Esophagus muscularis mucosa (tissue), 4 donors: Measurements from ENCODE around the gene TAF1B. TPM values are rescaled to one million over a fixed set of nuclear protein-coding genes. Genes with fewer than 3 reads are reported as not detected.

Source experiments
- DNase-seq: peaks from one replicate; pipeline ENCODE4 v3.0.0-alpha.2; 2017; ENCODE audit errors: extremely low spot score
- H3K27ac ChIP-seq, 4 donors: fragments of 200-600 bp; sonication (generic); replicated peaks in 1 of 4; 1 replicate in 3 of 4; 2 replicates in 1 of 4; pipeline ENCODE4 v1.5.1; 2016 to 2019; ENCODE audit warnings: mild to moderate bottlenecking in 1 of 4
- H3K27me3 ChIP-seq, 4 donors: fragments of 200-600 bp; sonication (generic); one replicate each; pipeline versions ENCODE4 v1.5.1 to v1.6.0; 2016 to 2019
- H3K36me3 ChIP-seq, 4 donors: fragments of 200-600 bp; sonication (generic); one replicate each; pipeline ENCODE4 v1.5.1; 2016 to 2019
- H3K4me1 ChIP-seq, 4 donors: fragments of 200-600 bp; sonication (generic); one replicate each; pipeline ENCODE4 v1.5.1; 2016 to 2019
- H3K4me3 ChIP-seq, 4 donors: fragments of 200-600 bp; sonication (generic); 1 replicate in 2 of 4; 2 replicates in 2 of 4; pipeline ENCODE4 v1.5.1; 2016 to 2019; ENCODE audit warnings: mild to moderate bottlenecking in 4 of 4, moderate library complexity in 1 of 4
- H3K9me3 ChIP-seq, 4 donors: fragments of 200-600 bp; sonication (generic); 1 replicate in 3 of 4; 2 replicates in 1 of 4; pipeline ENCODE4 v1.5.1; 2016 to 2019
- CTCF ChIP-seq, 3 experiments: fragments of 200-600 bp in 2 of 3; fragments of 450-650 bp in 1 of 3; sonication (generic) in 2 of 3; IDR thresholded peaks; one replicate each; pipeline ENCODE4 v1.5.1; 2017 to 2019; ENCODE audit warnings: antibody characterized with exemption in 3 of 3, mild to moderate bottlenecking in 2 of 3, moderate library complexity in 1 of 3
- EP300 ChIP-seq: sonication (generic); formaldehyde crosslinking; IDR thresholded peaks from one replicate; pipeline ENCODE4 v1.6.1; 2017; ENCODE audit warnings: antibody characterized with exemption
- POLR2A ChIP-seq: fragments of 450-650 bp; IDR thresholded peaks from one replicate; pipeline ENCODE4 v1.6.1; 2017; ENCODE audit warnings: antibody characterized with exemption, moderate library complexity, mild to moderate bottlenecking, low read depth
- POLR2AphosphoS5 ChIP-seq, 2 donors: sonication (generic); formaldehyde crosslinking; IDR thresholded peaks; one replicate each; pipeline ENCODE4 v1.6.1; 2017; ENCODE audit warnings: antibody characterized with exemption in 2 of 2
- WGBS: methylation state at CpG from one replicate; pipeline ENCODE4 v1.1.5; 2018; 5-methylcytosine and 5-hydroxymethylcytosine counted together
- intact Hi-C: fragments of 100-400 bp; cut with DNase I; formaldehyde crosslinking; loops from one replicate; pipeline ENCODE4 v1.15.1; 2023
- total RNA-seq, 4 donors: library from RNA; depleted of rRNA; stranded (reverse); fragments of >200 nt; gene quantifications; one replicate each; pipeline versions ENCODE4 v1.1.0 to v1.2.1, GENCODE V29; 2016

The TAF1B gene
- total RNA-seq, 4 donors from 2014 or later, result 7.1 to 10.1 (median 8.0) TPM

- WGBS, result 81% methylated on average over 5 of the region's 5 CpGs
These were observed 18.1 kb upstream of the TAF1B start for GRCh38 chr2:9824956-9825720.

GRCh38 chr2:9826208-9826607 is 17.1 kb upstream of the TAF1B start:
- Histone ChIP-seq H3K4me3 (no peak overlapping the region), H3K4me1 (no peaks in the 10 kb centered on the region), H3K27me3 (no peaks in the 10 kb centered on the region), H3K36me3 (no peaks in the 10 kb centered on the region), H3K27ac (no peak overlapping the region), H3K9me3 (no peaks in the 10 kb centered on the region)
- TF ChIP-seq EP300, result no peak
- no peak for TF ChIP-seq CTCF (IDR thresholded peaks at IDR 0.05)
- TF ChIP-seq POLR2A, result no peak
- TF ChIP-seq POLR2AphosphoS5 (IDR thresholded peaks at IDR 0.05), result no peak
- no peak for DNase-seq
- 88% methylated on average over 4 of the region's 4 CpGs for whole genome bisulfite sequencing
- intact Hi-C loops, result no loop called here

More at GRCh38 chr2:9824956-9825720, 18.1 kb upstream of the TAF1B start:
- no peaks in the 10 kb centered on the region for H3K9me3 ChIP-seq
- TF ChIP-seq POLR2A, result no peak
- no peak for TF ChIP-seq POLR2AphosphoS5 (IDR thresholded peaks at IDR 0.05)
- no peak for TF ChIP-seq CTCF (IDR thresholded peaks at IDR 0.05)
- TF ChIP-seq EP300, result no peak
- H3K4me1 ChIP-seq, result no peaks in the 10 kb centered on the region
- no peak overlapping the region for H3K27ac ChIP-seq
- no peaks in the 10 kb centered on the region for H3K27me3 ChIP-seq
- DNase-seq, result no peak
- H3K4me3 ChIP-seq, result no peak overlapping the region
- H3K36me3 ChIP-seq, result no peaks in the 10 kb centered on the region
- intact Hi-C loops, result no loop called here

GRCh38 chr2:9830685-9831410 is 12.4 kb upstream of the TAF1B start:
- Histone ChIP-seq H3K4me1 (no peaks in the 10 kb centered on the region), H3K36me3 (no peaks in the 10 kb centered on the region), H3K27me3 (peaks cover 0 to 5% (median 0%) of the 10 kb centered on the region in 4 donors), H3K9me3 (no peaks in the 10 kb centered on the region), H3K27ac (no peak overlapping the region), H3K4me3 (no peak overlapping the region)
- TF ChIP-seq CTCF (IDR thresholded peaks at IDR 0.05) (no peak), POLR2AphosphoS5 (IDR thresholded peaks at IDR 0.05) (no peak), EP300 (no peak), POLR2A (no peak)
- no peak for DNase-seq
- WGBS, result 62% methylated on average over 5 of the region's 5 CpGs
- intact Hi-C loops, result no loop called here

- no peaks in the 10 kb centered on the region for H3K4me1 ChIP-seq
- H3K4me3 ChIP-seq, result no peak overlapping the region
- no peak overlapping the region for H3K27ac ChIP-seq
- TF ChIP-seq CTCF (IDR thresholded peaks at IDR 0.05) (no peak), EP300 (no peak), POLR2AphosphoS5 (IDR thresholded peaks at IDR 0.05) (no peak), POLR2A (no peak)
- H3K9me3 ChIP-seq, result no peaks in the 10 kb centered on the region
- DNase-seq, result no peak
- H3K36me3 ChIP-seq, result no peaks in the 10 kb centered on the region
- intact Hi-C loops, result no loop called here
- 77% methylated on average over 6 of the region's 6 CpGs for WGBS
- peaks cover 0 to 5% (median 0%) of the 10 kb centered on the region in 4 donors for H3K27me3 ChIP-seq
These were observed 11.6 kb upstream of the TAF1B start for GRCh38 chr2:9831670-9832069.
